GM19395 (cell line): ENCODE measurements around the gene FAM163A.
"Not testable (repeated sequence)": the region's sequence is repeated elsewhere in the genome, so short reads cannot be mapped to it uniquely, and the experiment has no call there.

Source experiments
- ATAC-seq: cut with Tn5 transposase; IDR thresholded peaks from one replicate; pipeline ENCODE4 v1.9.1; 2021; ENCODE audit warnings: mild to moderate bottlenecking, moderate library complexity; ENCODE audit not compliant: unreplicated experiment

The FAM163A gene

GRCh38 chr1:179831852-179832699 is 89.0 kb downstream of the FAM163A start:
- ATAC-seq: no peak

- not testable (repeated sequence) for ATAC-seq
Observed at GRCh38 chr1:179836686-179837445, 93.8 kb downstream of the FAM163A start.

DNA sequence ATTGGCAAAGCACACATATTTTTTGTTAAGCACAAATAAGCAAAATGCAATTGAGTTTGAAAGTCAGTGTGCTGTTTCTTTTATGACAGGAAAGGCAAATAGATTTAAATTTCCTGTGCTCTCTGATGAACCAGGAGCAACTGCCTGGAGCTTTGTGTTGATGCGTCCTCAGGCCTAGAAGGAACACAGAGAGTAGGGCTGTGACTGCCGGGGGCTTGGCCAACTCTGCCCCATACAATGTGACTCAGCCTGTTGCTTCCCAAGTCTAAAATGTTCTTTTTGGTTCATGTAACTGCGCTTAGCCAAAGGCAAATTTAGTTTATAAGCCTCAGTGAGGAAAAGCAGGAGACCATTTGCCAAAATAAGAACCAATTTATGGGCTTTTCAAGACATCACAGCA is 97.0 kb downstream of the FAM163A start:
- no peak for ATAC-seq

GRCh38 chr1:179848233-179848632 is 105.1 kb downstream of the FAM163A start:
- ATAC-seq: no peak

DNA sequence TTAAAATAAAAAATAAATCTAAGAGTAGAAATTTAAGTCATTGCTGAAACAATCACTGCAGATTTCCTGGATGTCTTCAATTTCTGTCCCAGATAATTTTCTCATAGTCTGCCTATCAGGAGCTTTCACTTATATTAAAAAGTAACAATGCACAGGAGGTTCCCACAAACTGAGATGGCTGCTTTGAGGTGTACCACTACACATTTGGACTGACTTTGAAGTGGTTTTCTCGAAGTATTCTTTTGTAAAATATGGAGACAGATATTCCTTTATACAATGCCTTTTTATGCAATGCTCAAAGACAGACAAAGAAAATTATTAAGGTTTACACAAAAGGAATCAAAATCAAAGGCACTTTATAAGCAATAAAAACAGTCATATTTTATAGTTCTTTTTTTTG is 110.0 kb downstream of the FAM163A start:
- ATAC-seq: no peak

DNA sequence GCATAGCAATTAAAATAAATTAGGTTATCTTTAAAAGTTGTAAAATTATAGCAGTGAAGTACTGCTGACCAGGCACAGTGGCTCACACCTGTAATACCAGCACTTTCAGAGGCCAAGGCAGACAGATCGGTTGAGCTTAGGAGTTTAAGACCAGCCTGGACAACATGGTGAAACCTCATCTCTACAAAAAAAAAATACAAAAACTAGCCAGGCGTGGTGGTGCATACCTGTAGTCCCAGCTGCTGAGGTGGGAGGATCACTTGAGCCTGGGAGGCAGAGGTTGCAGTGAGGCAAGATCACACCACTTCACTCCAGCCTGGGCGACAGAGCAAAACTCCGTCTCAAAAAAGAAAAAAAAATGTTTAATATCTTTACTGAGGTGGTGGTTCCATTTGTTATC is 112.7 kb downstream of the FAM163A start:
- not testable (repeated sequence) for ATAC-seq

DNA sequence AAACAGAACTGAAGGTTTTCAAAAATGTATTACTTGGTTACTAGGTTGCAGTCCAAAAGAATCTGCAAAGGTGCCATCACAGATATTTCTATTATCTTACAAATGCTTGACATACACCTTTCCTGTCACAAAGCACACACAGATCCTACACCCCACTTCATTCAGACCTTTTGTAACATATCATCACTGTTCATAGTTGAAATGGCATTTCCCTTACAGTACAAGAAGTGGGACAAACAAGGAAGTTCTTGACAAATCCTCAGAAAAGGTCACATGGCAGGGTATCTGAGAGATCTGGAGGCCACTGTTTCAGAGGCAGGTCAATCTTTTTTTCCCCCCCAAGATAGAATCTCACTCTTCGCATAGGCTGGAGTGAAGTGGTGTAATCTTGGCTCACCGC is 113.2 kb downstream of the FAM163A start:
- no peak for ATAC-seq

DNA sequence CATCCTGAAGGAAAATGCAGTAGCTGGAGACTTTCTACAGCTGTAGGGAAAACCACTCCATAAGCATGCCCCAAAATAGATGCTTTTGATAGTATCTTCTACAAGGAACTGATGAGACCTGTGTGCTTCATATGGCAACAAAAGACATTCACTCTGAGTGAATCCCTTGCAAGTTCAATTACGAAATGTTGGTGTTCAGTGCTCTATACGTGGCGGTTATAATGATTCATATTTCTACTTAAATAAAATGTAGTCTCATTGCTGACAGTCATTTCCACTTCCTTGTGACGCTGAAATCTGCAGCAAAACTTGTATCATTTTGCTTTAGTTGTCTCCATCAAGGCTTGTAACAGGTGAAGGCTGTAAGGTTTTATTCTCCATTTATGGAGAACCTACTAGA is 113.9 kb downstream of the FAM163A start:
- no peak for ATAC-seq

GRCh38 chr1:179860652-179861051 is 117.6 kb downstream of the FAM163A start:
- ATAC-seq: no peak

- no peak for ATAC-seq
Observed at GRCh38 chr1:179865377-179865776, 122.3 kb downstream of the FAM163A start.
